HCT116 (cell line): ENCODE measurements around the gene PARVB. TPM values are rescaled to one million over a fixed set of nuclear protein-coding genes. Genes with fewer than 3 reads are reported as not detected.

Source experiments
- ATAC-seq: fragments of 200-7000 bp; cut with Tn5 transposase; 2 replicates; pipeline ENCODE4 v1.9.1; 2020; ENCODE audit warnings: mild to moderate bottlenecking, moderate library complexity
- BruUV-seq: library from RNA; stranded (reverse); fragments of 400-500 nt; replicated peaks from 2 replicates; lab custom pipeline; 2021; lab: Mats Ljungman, UMichigan
- CTCF ChIA-PET: fragments of 300-600 bp; sonication (Branson Sonifier 250); formaldehyde crosslinking; loops from one replicate; lab custom pipeline; 2021; ENCODE audit warnings: antibody characterized with exemption; lab: Charles Lee
- POLR2A ChIA-PET: fragments of 300-600, 350-600 bp; sonication (Branson Sonifier 250); formaldehyde crosslinking; loops from one replicate; lab custom pipeline; 2021; ENCODE audit warnings: antibody characterized with exemption; lab: Charles Lee
- RAD21 ChIA-PET, 2 experiments: fragments of 300-600 bp; sonication (Branson Sonifier 250); formaldehyde crosslinking; loops; one replicate each; lab custom pipeline; 2023; ENCODE audit warnings: low total read pairs in 2 of 2; ENCODE audit not compliant: uncharacterized antibody in 2 of 2, unreplicated experiment in 2 of 2, low non-redundant PET in 1 of 2; lab: Charles Lee
- DNase-seq: peaks from one replicate; pipeline ENCODE4 v3.0.0-alpha.2; 2010; ENCODE audit warnings: low read depth, low spot score
- H2AFZ ChIP-seq: fragments of 200-600 bp; shearing (Covaris generic), sonication (generic); 2 replicates; pipeline ENCODE4 v1.6.1; 2017; ENCODE audit warnings: low read depth, mixed run types, mixed read lengths, antibody characterized with exemption, low read length; ENCODE audit not compliant: poor library complexity, severe bottlenecking
- H3K27ac ChIP-seq: 2 replicates; pipeline ENCODE4 v1.5.1; 2012; ENCODE audit warnings: low read depth, low read length
- H3K27me3 ChIP-seq: fragments of 200-600 bp; sonication (generic); 2 replicates; pipeline ENCODE4 v1.6.1; 2016; ENCODE audit warnings: mixed run types, low read length, mixed read lengths; ENCODE audit not compliant: insufficient read depth
- H3K36me3 ChIP-seq, 2 experiments: fragments of 200-500 bp in 1 of 2; fragments of 200-600 bp in 1 of 2; sonication (Bioruptor generic) in 1 of 2; sonication (generic) in 1 of 2; 2 replicates each; pipeline versions ENCODE4 v1.5.1 to v1.6.1; 2014 to 2016; ENCODE audit warnings: low read length in 2 of 2, inconsistent platforms in 1 of 2, mixed read lengths in 1 of 2, mixed run types in 1 of 2; ENCODE audit not compliant: insufficient read depth in 2 of 2, control insufficient read depth in 1 of 2
- H3K4me1 ChIP-seq, 2 experiments: fragments of 200-600 bp in 1 of 2; sonication (generic) in 1 of 2; 2 replicates each; pipeline versions ENCODE4 v1.5.1 to v1.6.1; 2012 to 2017; ENCODE audit warnings: low read length in 2 of 2, inconsistent platforms in 1 of 2, mild to moderate bottlenecking in 1 of 2, mixed read lengths in 1 of 2, mixed run types in 1 of 2, moderate library complexity in 1 of 2; ENCODE audit not compliant: insufficient read depth in 2 of 2, control insufficient read depth in 1 of 2
- H3K4me2 ChIP-seq: fragments of 200-600 bp; sonication (generic); 2 replicates; pipeline ENCODE4 v1.6.1; 2017; ENCODE audit warnings: mixed run types, low read length, mixed read lengths
- H3K4me3 ChIP-seq, 2 experiments: fragments of 200-600 bp in 1 of 2; sonication (generic) in 1 of 2; replicated peaks in 1 of 2; 2 replicates each; pipeline ENCODE4 v1.5.1; 2011 to 2016; ENCODE audit warnings: low read length in 2 of 2, control low read depth in 1 of 2, low read depth in 1 of 2, mild to moderate bottlenecking in 1 of 2, mixed read lengths in 1 of 2, mixed run types in 1 of 2
- H3K79me2 ChIP-seq: fragments of 200-600 bp; sonication (generic); 2 replicates; pipeline ENCODE4 v1.6.1; 2017; ENCODE audit warnings: mild to moderate bottlenecking, mixed run types, low read length, moderate library complexity, mixed read lengths; ENCODE audit not compliant: insufficient read depth
- H3K9ac ChIP-seq: fragments of 200-600 bp; sonication (generic); 2 replicates; pipeline ENCODE4 v1.6.1; 2016; ENCODE audit warnings: low read length, mixed read lengths
- H3K9me2 ChIP-seq: fragments of 200-600 bp; sonication (generic), shearing (Covaris generic); 2 replicates; pipeline ENCODE4 v1.6.1; 2017; ENCODE audit warnings: mixed run types, mild to moderate bottlenecking, moderate library complexity; ENCODE audit not compliant: insufficient read depth
- H3K9me3 ChIP-seq, 2 experiments: fragments of 200-500 bp in 1 of 2; fragments of 200-600 bp in 1 of 2; sonication (Bioruptor generic) in 1 of 2; sonication (generic) in 1 of 2; 2 replicates each; pipeline ENCODE4 v1.6.1; 2014 to 2017; ENCODE audit warnings: low read length in 2 of 2, mixed read lengths in 2 of 2, inconsistent platforms in 1 of 2, low read depth in 1 of 2, mild to moderate bottlenecking in 1 of 2, mixed run types in 1 of 2, moderate library complexity in 1 of 2; ENCODE audit not compliant: control insufficient read depth in 1 of 2, insufficient read depth in 1 of 2
- H4K20me1 ChIP-seq: fragments of 200-600 bp; sonication (generic), shearing (Covaris generic); 2 replicates; pipeline ENCODE4 v1.6.1; 2017; ENCODE audit warnings: mixed run types, mild to moderate bottlenecking, moderate library complexity; ENCODE audit not compliant: insufficient read depth
- ATF3 ChIP-seq: IDR thresholded peaks from 2 replicates; pipeline ENCODE4 v1.6.1; 2012
- CEBPB ChIP-seq: IDR thresholded peaks from 2 replicates; pipeline ENCODE4 v1.6.1; 2012; ENCODE audit warnings: low read depth
- CTCF ChIP-seq, 3 experiments: fragments of 200-600 bp in 1 of 3; sonication (generic) in 1 of 3; IDR thresholded peaks in 2 of 3; conservative IDR thresholded peaks in 1 of 3; 2 replicates each; pipeline ENCODE4 v1.5.1; 2012 to 2017; ENCODE audit warnings: low read depth in 2 of 3, low read length in 2 of 3, antibody characterized with exemption in 1 of 3, borderline replicate concordance in 1 of 3, control low read depth in 1 of 3, mild to moderate bottlenecking in 1 of 3, mixed read lengths in 1 of 3, mixed run types in 1 of 3, moderate library complexity in 1 of 3; ENCODE audit not compliant: insufficient read depth in 1 of 3
- EGR1 ChIP-seq: IDR thresholded peaks from 2 replicates; pipeline ENCODE4 v1.6.1; 2012; ENCODE audit warnings: low read depth
- POLR2A ChIP-seq: IDR thresholded peaks from 2 replicates; pipeline ENCODE4 v1.7.0; 2011; ENCODE audit warnings: borderline replicate concordance; ENCODE audit not compliant: insufficient read depth, insufficient read length; ENCODE audit errors: extremely low read depth
- SIN3A ChIP-seq: IDR thresholded peaks from 2 replicates; pipeline ENCODE4 v1.6.1; 2012; ENCODE audit warnings: low read depth
- SRF ChIP-seq: IDR thresholded peaks from 2 replicates; pipeline ENCODE4 v1.6.1; 2012; ENCODE audit warnings: low read depth
- YY1 ChIP-seq: IDR thresholded peaks from 2 replicates; pipeline ENCODE4 v1.6.1; 2011; ENCODE audit warnings: low read length, low read depth, moderate library complexity, mild to moderate bottlenecking; ENCODE audit not compliant: insufficient replicate concordance; ENCODE audit errors: extremely low read depth
- ZFX ChIP-seq: fragments of 450-650 bp; IDR thresholded peaks from 2 replicates; pipeline ENCODE4 v1.6.1; 2017
- intact Hi-C: fragments of 100-400 bp; cut with micrococcal nuclease; formaldehyde crosslinking; loops from 2 replicates; pipeline ENCODE4 v1.10.0; 2022
- total RNA-seq: library from RNA; stranded (reverse); gene quantifications from one replicate; pipeline ENCODE4 v1.2.1, GENCODE V29; 2021; ENCODE audit not compliant: unreplicated experiment

Gene PARVB
- total RNA-seq, 1 experiment from 2014 or later, result 21.4 TPM

GRCh38 chr22:44092636-44093220 is 68.6 kb downstream of the PARVB start:
- Histone ChIP-seq H3K9ac (no peak overlapping the region), H3K27me3 (no peaks in the 10 kb centered on the region), H3K36me3 (no peaks in the 10 kb centered on the region), H3K79me2 (no peaks in the 10 kb centered on the region), H2AFZ (no peak overlapping the region), H4K20me1 (no peaks in the 10 kb centered on the region), H3K9me2 (no peaks in the 10 kb centered on the region), H3K4me1 (no peaks in the 10 kb centered on the region), H3K4me3 (no peak overlapping the region), H3K4me2 (no peak overlapping the region), H3K9me3 (no peaks in the 10 kb centered on the region), H3K27ac (no peak overlapping the region)
- intact Hi-C loops, result no loop called here
- BruUV-seq, result no TSS peak
- ChIA-PET RAD21 (no interaction called here), CTCF (no interaction called here), POLR2A (no interaction called here)
- DNase-seq, result no peak
- TF ChIP-seq POLR2A (no peak), CEBPB (no peak), SIN3A (no peak), EGR1 (no peak), YY1 (no peak), ZFX (no peak), ATF3 (no peak), SRF (no peak), CTCF (IDR thresholded peaks at IDR 0.05 in 2 of 3, conservative IDR thresholded peaks at IDR 0.05 in 1 of 3; ENCODE audit: borderline replicate concordance in 1 of 3, insufficient read depth in 1 of 3, low read depth in 2 of 3, low read length in 2 of 3) (no peak)
- no peak for ATAC-seq
